GM20000 (cell line): ENCODE measurements around the gene FREM2.

Experiments
- DNase-seq: peaks from one replicate; pipeline ENCODE4 v3.0.0; 2012; ENCODE audit warnings: low spot score
- CTCF ChIP-seq: IDR thresholded peaks from 2 replicates; pipeline ENCODE4 v1.5.1; 2012; ENCODE audit warnings: mild to moderate bottlenecking, control low read depth; ENCODE audit errors: extremely low read depth, missing control alignments

Gene FREM2

DNA sequence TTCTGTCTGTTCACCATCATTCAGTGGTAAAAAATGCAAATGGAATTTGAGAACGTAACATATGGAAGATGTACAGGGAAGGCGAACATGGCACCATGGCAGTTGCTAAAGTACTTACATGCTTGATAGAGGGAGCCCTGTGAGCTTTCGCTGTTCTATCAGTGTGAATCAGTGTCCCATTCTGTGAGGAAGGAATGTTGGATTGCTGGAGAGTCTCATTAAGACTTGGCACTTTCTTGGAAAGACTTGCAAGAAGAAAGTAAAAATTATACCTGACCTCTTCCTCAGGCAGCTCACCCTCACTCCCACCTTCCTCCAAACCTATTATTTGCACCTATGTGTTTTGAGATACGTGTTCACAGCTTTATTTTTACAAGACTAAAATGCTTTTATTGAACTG is 43.5 kb downstream of the FREM2 start:
- no peak for DNase-seq
- no peak for TF ChIP-seq CTCF

GRCh38 chr13:38733146-38733545 is 46.3 kb downstream of the FREM2 start:
- no peak for DNase-seq
- TF ChIP-seq CTCF = no peak

DNA sequence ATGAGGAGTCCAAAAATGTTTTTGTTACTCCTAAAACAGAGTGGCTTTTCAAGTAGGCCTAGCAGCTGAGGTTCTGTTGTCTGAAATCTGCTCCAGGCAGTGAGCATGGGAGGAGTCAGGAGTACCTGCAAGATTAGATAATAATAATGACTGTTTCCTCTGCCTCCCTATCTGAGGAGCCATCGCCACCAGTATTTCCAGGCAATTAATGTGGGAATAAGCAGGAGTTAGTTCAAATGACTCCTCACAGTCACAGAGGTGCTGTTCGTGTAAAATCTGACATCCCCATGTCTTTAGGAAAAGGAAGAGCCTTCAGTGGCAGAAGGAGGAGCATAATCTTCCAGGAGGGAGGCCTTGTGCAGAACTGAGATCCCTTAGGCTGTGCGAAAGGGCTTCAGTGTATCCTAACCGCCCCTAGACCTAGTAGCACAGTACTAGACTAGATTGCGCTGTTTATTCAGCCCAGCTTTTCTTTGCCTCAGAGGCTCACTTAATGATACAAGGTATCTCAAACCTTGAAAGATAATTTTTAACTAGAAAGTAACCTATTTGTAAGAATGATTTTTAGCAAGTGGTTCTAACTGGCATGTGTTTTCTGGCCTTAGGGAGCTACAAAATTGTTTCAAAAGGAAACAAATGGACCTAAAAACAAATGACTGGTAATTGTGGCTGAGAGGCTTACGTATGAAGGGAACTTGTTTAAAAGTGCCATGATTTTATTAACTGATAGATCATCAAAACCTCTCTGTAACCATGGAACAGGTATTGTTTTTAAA is 49.0 kb downstream of the FREM2 start:
- TF ChIP-seq CTCF = no peak
- no peak for DNase-seq

GRCh38 chr13:38743466-38743865 is 56.6 kb downstream of the FREM2 start:
- DNase-seq = no peak
- TF ChIP-seq CTCF = no peak

DNA sequence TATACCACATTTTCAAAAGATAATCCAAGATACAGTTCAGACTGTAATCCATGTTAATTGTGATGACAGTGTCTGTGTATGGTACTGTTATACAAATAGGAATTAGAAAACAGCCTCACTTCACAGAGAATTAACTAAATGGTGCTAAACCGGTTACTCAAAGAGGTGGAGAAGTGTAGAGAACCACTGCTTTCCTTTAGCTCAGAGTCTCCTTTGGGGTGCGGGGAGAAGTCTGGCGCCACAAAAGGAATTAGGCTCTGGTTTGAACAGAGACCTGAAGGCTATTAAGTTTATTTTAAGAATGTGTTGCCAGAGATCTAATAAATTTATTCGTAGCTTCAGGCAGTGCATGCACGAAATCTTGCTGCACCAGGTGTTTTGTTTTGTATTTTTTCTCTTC is 65.8 kb downstream of the FREM2 start:
- DNase-seq = no peak
- no peak for TF ChIP-seq CTCF

- no peak for TF ChIP-seq CTCF
Measured at GRCh38 chr13:38753878-38754277, 67.0 kb downstream of the FREM2 start.

GRCh38 chr13:38755793-38756192 is 68.9 kb downstream of the FREM2 start:
- no peak for DNase-seq
- no peak for TF ChIP-seq CTCF

More at GRCh38 chr13:38753878-38754277, 67.0 kb downstream of the FREM2 start:
- no peak for DNase-seq
